ENCODE data around the gene TTF2. TPM values are rescaled to one million over a fixed set of nuclear protein-coding genes. Genes with fewer than 3 reads are reported as not detected.
"Not testable (repeated sequence)": the region's sequence is repeated elsewhere in the genome, so short reads cannot be mapped to it uniquely, and the experiment has no call there.

TTF2 gene
- total RNA-seq, 1 donor from 2014 or later: 47.5 TPM

GRCh38 chr1:117114877-117115276 is 54.8 kb downstream of the TTF2 start:
- DNase-seq (ENCODE audit: extremely low spot score, unreplicated experiment): no peak
- Mint-ChIP-seq H3K27ac (no peak overlapping the region), H3K9me3 (no peaks in the 10 kb centered on the region), H3K4me1 (ENCODE audit: unreplicated experiment) (peaks cover 16% of the 10 kb centered on the region), H3K36me3 (peaks cover 42% of the 10 kb centered on the region), H3K27me3 (no peaks in the 10 kb centered on the region), H3K4me3 (no peak overlapping the region)
- no peak for TF ChIP-seq CTCF (conservative IDR thresholded peaks at IDR 0.05)

GRCh38 chr1:117116090-117116783 is 56.1 kb downstream of the TTF2 start:
- Mint-ChIP-seq H3K27ac (no peak overlapping the region), H3K4me1 (ENCODE audit: unreplicated experiment) (peaks cover 27% of the 10 kb centered on the region), H3K36me3 (peaks cover 35% of the 10 kb centered on the region), H3K9me3 (no peaks in the 10 kb centered on the region), H3K4me3 (no peak overlapping the region), H3K27me3 (no peaks in the 10 kb centered on the region)
- DNase-seq (ENCODE audit: extremely low spot score, unreplicated experiment): no peak
- no peak for TF ChIP-seq CTCF (conservative IDR thresholded peaks at IDR 0.05)

- H3K9me3 Mint-ChIP-seq: no peaks in the 10 kb centered on the region
- TF ChIP-seq CTCF (conservative IDR thresholded peaks at IDR 0.05): no peak
- H3K27me3 Mint-ChIP-seq: no peaks in the 10 kb centered on the region
- H3K27ac Mint-ChIP-seq: no peak overlapping the region
- H3K36me3 Mint-ChIP-seq: peaks cover 32% of the 10 kb centered on the region
- peaks cover 27% of the 10 kb centered on the region for H3K4me1 Mint-ChIP-seq (ENCODE audit: unreplicated experiment)
- no peak overlapping the region for H3K4me3 Mint-ChIP-seq
- no peak for DNase-seq (ENCODE audit: extremely low spot score, unreplicated experiment)
These were observed 56.6 kb downstream of the TTF2 start for GRCh38 chr1:117116784-117117130.

- Mint-ChIP-seq H3K27me3 (no peaks in the 10 kb centered on the region), H3K4me3 (no peak overlapping the region), H3K4me1 (ENCODE audit: unreplicated experiment) (peaks cover 27% of the 10 kb centered on the region), H3K36me3 (peaks cover 28% of the 10 kb centered on the region), H3K9me3 (no peaks in the 10 kb centered on the region), H3K27ac (no peak overlapping the region)
- TF ChIP-seq CTCF (conservative IDR thresholded peaks at IDR 0.05): no peak
- DNase-seq (ENCODE audit: extremely low spot score, unreplicated experiment): no peak
These were observed 57.6 kb downstream of the TTF2 start for GRCh38 chr1:117117697-117118096.

GRCh38 chr1:117118137-117118536 is 58.0 kb downstream of the TTF2 start:
- Mint-ChIP-seq H3K36me3 (peaks cover 28% of the 10 kb centered on the region), H3K9me3 (no peaks in the 10 kb centered on the region), H3K27ac (no peak overlapping the region), H3K27me3 (no peaks in the 10 kb centered on the region), H3K4me1 (ENCODE audit: unreplicated experiment) (peaks cover 27% of the 10 kb centered on the region), H3K4me3 (no peak overlapping the region)
- TF ChIP-seq CTCF (conservative IDR thresholded peaks at IDR 0.05): no peak
- no peak for DNase-seq (ENCODE audit: extremely low spot score, unreplicated experiment)

GRCh38 chr1:117119144-117119543 is 59.0 kb downstream of the TTF2 start:
- not testable (repeated sequence) for DNase-seq (ENCODE audit: extremely low spot score, unreplicated experiment); H3K27ac Mint-ChIP-seq
- H3K4me3 Mint-ChIP-seq: peak overlapping the region; percentile 36

More at GRCh38 chr1:117119144-117119543, 59.0 kb downstream of the TTF2 start:
- H3K9me3 Mint-ChIP-seq, H3K27me3 Mint-ChIP-seq: not testable (repeated sequence)
- Mint-ChIP-seq H3K36me3 (peaks cover 28% of the 10 kb centered on the region), H3K4me1 (ENCODE audit: unreplicated experiment) (peaks cover 27% of the 10 kb centered on the region)

Data from type B pancreatic cell (in vitro differentiated cells).